Measurements from ENCODE around the gene C1QTNF7.

The C1QTNF7 gene

DNA sequence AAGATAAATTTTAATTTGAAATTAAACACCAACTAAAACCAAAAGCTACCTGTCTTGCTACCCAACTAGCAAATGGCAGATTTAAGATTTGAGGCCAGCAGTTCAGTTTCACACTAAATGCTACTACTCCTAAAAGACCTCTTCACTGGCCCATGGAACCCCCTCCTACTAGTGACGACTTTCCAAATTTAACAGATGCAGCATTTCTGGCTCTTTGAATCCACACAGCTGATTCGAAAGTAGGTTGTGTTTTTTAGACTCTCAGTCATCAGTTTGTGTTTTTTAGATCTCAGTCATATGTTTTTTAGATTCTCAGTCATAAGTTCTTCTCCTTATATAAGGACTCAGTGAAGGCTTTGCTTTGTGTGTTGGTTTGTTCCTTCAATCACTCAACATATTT lies 30.8 kb downstream of the C1QTNF7 start:
- DNase-seq, result no peak

DNA sequence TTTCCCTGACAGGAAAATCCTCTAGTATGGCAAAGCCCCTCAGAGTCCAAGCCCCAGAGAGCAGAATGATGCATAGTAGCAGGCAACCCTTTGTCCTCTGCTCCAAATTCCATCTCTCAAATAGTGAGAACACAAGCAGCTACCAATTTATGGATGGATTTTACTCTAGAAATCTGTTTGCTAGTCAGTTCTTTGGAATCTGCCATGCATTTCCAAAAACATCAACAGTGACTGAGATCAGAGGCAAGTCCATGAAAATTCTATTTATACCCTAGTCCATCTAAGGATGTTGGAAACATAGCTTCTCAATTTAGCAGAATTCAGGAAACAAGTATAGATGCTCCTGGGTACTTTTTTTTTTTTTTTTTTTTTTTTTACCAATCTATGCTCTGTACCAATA lies 31.9 kb downstream of the C1QTNF7 start:
- no peak for DNase-seq

DNA sequence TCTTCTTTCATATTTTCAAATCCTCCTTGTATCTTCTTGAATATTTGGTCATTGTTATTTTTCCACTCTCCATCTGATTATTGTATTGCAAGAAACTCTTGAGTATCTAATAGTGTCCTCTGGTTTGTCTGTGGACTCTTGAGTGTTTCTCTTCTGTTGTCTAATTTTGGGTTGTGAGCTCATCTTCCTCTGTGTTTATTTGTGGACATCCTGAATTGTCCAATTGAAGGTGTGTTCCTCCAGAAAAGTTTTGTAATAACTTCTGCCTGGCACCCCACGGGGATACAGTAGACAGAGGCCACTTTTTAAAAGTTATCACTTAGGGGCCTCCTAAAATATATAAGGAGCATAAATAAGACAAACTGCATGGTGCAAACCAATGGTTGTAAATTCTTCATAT lies 38.8 kb downstream of the C1QTNF7 start:
- DNase-seq, result no peak

- DNase-seq, result peak; percentile 45
These were observed 41.7 kb downstream of the C1QTNF7 start, which contains the start of gene CC2D2A for GRCh38 chr4:15469402-15470127. Gene CC2D2A, plus strand, starts transcription at chr4:15469882. Its CDS starts 6,051 bp downstream, at chr4:15475933.

- DNase-seq, result no peak
These were observed 42.3 kb downstream of the C1QTNF7 start for GRCh38 chr4:15470128-15470475.

- no peak for DNase-seq
These were observed 48.6 kb downstream of the C1QTNF7 start for GRCh38 chr4:15476396-15476795.

- no peak for DNase-seq
These were observed 50.9 kb downstream of the C1QTNF7 start for GRCh38 chr4:15478724-15479088.

DNA sequence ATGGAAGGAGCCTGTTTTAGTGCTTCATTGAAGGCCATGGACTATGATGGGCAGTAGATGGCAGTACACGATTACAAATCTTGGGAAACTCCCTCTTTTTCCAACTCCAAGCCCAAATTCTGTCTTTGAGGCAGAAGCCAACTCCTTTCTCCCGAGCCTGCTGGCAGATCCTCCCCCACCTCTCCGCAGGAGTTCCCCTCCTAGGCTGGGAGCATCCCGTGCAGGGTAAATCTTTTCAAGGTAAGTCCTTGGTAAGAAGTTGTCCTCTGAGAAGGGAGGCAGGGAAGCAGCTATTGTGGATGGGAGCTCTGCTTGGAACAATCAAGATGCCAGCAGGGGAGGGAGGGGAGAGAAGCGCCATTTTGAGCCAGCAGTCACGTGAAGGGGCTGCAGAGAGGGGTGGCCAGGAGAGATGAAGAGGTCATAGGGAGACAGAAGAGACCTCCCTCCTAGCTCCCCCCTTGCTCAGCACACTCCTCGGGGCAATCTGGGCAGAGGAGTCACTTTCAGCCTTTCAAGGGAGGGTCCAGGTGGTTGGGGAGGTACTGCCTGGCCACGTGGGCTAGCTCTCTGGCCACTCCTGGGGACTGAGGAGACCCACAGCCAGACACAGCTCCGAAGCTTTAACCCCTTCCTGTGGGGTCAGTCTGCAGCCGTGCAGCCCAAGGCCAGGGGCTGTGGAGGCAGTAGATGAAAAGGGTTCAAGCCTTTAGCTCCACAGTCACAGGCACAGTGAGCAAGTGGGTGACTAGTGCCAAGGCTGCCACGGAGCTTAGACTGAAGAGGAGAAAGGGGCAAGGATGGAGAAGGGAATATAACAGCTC lies 51.5 kb downstream of the C1QTNF7 start:
- DNase-seq, result peak; percentile 87

DNA sequence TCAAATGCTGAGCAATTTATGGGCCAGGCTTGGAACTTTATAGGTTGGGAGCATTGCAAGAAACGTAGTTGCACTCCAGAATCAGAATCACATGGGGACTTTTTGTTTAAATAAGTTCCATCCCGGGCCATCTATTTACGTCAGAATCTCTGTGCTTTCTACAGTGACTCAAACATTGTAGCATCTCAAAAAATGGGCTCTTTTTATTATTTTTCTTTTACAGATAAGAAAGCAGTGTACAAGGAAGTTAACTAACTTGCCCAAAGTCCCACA lies 52.0 kb downstream of the C1QTNF7 start:
- no peak for DNase-seq

DNA sequence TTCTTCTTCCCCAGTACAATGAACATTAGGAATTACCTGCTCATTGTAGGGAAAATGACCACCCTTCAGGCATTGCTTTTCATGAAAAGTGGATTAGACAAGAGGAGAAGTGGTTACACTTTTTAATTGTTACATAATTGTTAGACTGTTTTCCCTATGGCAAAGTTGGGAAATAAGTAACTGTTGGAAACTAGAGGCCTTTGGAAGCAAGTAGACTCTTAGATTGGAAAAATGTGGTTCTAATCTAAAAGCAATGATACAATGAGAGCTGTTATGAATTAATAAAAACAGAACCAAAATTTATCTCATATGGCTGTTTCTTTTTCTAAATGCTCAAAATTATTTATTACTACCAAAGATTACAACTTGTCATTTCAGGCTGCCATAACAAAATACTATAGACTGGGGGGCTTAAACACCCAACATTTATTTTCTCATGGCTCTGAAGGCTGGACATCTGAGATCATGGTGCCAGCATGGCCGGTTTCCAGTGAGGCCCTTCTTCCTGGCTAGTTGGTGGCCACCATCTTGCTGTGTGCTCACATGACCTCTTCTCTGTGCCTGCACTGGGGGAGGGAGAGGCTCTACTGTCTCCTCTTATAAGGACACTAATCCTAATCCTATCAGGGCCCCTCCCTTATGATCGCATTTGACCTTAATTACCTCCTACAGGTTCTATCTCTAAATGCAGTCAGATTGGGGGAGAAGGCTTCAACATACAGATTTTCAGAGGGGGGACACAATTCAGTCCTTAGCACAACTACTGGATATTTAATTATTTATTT lies 54.3 kb downstream of the C1QTNF7 start:
- DNase-seq, result no peak

- DNase-seq, result no peak
These were observed 55.0 kb downstream of the C1QTNF7 start for GRCh38 chr4:15482842-15483241.

GRCh38 chr4:15488136-15488535 lies 60.3 kb downstream of the C1QTNF7 start:
- no peak for DNase-seq

DNA sequence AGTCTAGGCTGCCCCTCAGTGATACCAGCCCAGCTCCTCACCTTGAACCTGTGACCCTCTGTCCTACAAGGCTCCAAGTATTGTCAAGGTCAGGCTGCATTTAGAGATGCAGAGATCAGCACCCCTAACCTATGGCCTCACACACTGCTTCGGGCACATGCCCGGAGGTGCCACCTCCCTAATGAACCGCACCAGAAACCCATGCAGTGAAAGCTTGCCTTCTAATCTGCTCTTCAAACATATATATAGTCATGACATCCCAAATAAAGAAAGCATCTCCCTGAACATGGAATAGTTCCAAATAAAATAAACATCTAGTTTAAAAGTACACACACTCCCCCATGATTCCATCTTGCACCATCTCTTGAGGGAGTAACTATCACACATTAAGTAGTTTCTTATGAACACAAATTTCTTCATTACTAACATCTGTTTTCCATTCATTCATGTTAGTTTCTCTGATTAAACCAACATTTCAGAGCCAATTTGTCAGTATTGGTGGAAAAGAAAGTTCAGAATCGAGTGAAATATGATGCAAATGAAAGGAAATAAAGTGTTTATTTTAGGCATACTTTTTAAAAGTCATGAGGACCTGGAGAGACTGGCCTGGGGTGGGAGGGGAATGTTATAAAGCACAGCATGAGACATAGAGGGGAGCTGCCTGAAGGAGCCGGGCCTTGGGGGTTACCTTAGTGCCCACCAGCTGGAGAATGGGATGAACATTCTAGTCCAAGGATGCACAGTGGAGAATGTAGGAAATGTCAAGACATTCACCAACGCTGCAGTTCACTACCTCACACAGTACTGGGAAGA lies 61.0 kb downstream of the C1QTNF7 start:
- DNase-seq, result peak; percentile 8

DNA sequence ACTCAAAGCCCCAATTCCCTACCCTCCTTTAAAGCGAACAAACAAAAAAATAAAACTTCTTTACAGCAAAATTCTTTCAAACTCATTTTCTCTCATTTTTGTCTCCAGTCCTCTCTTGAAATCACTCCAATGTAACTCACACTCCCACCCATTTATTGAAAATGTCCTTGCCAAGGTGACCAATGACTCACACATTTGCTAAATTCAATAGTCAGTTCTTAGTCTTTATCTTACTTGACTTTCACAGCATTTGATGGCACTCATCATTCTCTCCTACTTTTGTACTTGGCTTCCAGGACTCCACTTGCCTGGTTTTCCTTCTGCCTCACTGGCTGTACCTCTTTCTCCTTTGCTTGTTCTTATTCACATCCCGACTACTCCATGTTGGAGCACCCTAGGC lies 61.7 kb downstream of the C1QTNF7 start:
- no peak for DNase-seq

DNA sequence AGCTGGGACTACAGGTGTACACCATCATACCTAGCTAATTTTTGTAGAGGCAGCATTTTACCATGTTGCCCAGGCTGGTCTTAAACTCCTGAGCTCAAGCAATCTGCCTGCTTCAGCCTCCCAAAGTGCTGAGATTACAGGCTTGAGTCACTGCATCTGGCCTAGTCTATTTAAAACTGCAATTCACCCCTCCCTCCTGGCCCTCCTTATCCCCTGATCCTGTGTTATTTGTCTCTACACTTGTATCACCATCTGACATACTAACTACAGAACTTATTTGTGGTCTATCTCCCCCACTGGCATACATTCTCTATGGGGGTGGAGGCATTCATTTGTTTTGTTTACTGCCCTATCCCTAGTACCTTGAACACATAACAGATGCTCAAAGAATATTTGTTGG lies 65.6 kb downstream of the C1QTNF7 start:
- DNase-seq, result no peak

- DNase-seq, result no peak
These were observed 67.8 kb downstream of the C1QTNF7 start for GRCh38 chr4:15495621-15496020.
